GM20000 (cell line): ENCODE data around the gene RTN4RL2.
A peak's percentile ranks its signal among the peaks of the same experiment; 100 is the strongest.

Source experiments
- DNase-seq: peaks from one replicate; pipeline ENCODE4 v3.0.0; 2012; ENCODE audit warnings: low spot score
- CTCF ChIP-seq: IDR thresholded peaks from 2 replicates; pipeline ENCODE4 v1.5.1; 2012; ENCODE audit warnings: mild to moderate bottlenecking, control low read depth; ENCODE audit errors: extremely low read depth, missing control alignments

RTN4RL2 gene

DNA sequence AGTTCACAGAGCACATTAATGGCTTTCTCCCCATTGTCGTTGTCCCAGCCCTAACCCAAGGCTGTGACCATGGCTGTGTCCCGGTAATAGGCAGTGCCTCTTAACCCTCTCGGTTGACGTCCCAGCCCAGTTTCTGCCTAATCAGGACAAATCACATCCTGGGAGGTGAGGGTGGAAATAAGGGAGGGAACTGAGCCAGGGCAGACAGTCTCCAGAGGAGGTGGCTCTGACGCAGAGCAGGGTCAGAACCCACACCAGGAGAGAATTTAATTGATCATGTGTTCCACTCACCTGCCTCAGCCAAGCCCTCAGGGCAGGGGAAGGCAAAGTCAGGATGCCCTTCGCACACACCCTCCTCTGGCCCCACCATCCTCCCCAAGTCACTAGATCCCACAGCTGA is 38.2 kb downstream of the RTN4RL2 start:
- TF ChIP-seq CTCF, result no peak
- DNase-seq, result no peak

- DNase-seq, result peak; percentile 90
These were observed 39.2 kb downstream of the RTN4RL2 start for GRCh38 chr11:57499413-57499982.

GRCh38 chr11:57499983-57500461 is 39.7 kb downstream of the RTN4RL2 start:
- TF ChIP-seq CTCF, result no peak
- DNase-seq, result no peak

More at GRCh38 chr11:57499413-57499982, 39.2 kb downstream of the RTN4RL2 start:
- no peak for TF ChIP-seq CTCF

- no peak for DNase-seq
- no peak for TF ChIP-seq CTCF
These were observed 40.2 kb downstream of the RTN4RL2 start for GRCh38 chr11:57500515-57500914.

DNA sequence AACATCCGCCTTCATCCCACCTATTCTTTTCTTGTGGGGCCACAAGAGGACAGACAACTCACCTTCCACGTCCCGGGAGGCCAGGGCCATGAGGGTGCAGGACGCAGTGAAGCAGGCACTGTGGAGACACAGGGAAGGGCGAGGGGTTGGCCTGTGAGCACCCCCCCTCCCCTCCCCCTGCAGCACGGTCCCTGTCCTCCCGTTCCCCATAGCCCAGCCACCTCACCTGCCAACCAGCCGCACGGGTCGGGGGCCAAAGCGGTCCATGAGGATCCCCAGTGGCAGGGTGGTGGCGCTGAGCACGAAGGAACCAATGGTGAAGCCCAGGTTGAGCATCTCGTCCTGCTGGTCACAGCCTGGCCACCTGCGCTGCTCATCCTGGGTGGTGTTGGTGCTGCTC is 40.6 kb downstream of the RTN4RL2 start:
- DNase-seq, result no peak
- no peak for TF ChIP-seq CTCF

- no peak for TF ChIP-seq CTCF
- no peak for DNase-seq
These were observed 41.6 kb downstream of the RTN4RL2 start for GRCh38 chr11:57501953-57502352.

DNA sequence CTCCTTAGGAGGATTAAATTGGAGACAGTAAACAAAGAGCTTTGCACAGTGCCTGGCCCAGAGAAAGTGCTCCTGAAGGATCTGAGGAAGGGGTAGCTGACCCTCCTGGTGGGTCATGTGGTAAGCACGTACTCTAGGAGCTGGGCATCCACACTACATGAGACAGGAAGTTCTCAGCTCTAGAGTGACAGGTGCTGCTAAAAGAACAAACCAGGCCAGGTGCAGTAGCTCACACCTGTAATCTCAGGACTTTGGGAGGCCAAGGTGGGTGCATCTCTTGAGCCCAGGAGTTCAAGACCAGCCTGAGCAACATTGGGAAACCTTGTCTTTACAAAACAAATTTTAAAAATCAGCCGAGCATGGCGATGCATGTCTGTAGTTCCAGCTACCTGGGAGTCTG is 42.0 kb downstream of the RTN4RL2 start:
- no peak for DNase-seq
- no peak for TF ChIP-seq CTCF
